Upper lobe of left lung (tissue), 6 donors: ENCODE data around the gene CHST1. TPM values are rescaled to one million over a fixed set of nuclear protein-coding genes. Genes with fewer than 3 reads are reported as not detected.

Experiments
- ATAC-seq, 2 donors: fragments of 200-7000 bp; cut with Tn5 transposase; one replicate each; pipeline ENCODE4 v1.9.1; 2022; ENCODE audit warnings: mild to moderate bottlenecking in 2 of 2, moderate library complexity in 2 of 2; ENCODE audit not compliant: low FRiP score in 2 of 2
- DNase-seq, 2 donors: peaks; one replicate each; pipeline ENCODE4 v3.0.0-alpha.2; 2019 to 2020
- H3K27ac ChIP-seq, 4 donors: fragments of 200-600 bp; sonication (generic); one replicate each; pipeline ENCODE4 v1.5.1; 2016 to 2019
- H3K27me3 ChIP-seq, 4 donors: fragments of 200-600 bp; sonication (generic); one replicate each; pipeline ENCODE4 v1.5.1; 2017 to 2019
- H3K36me3 ChIP-seq, 4 donors: fragments of 200-600 bp; sonication (generic); one replicate each; pipeline ENCODE4 v1.5.1; 2016 to 2019
- H3K4me1 ChIP-seq, 4 donors: fragments of 200-600 bp; sonication (generic); one replicate each; pipeline ENCODE4 v1.5.1; 2018 to 2019
- H3K4me3 ChIP-seq, 4 donors: fragments of 200-600 bp; sonication (generic); one replicate each; pipeline ENCODE4 v1.5.1; 2017 to 2019; ENCODE audit warnings: mild to moderate bottlenecking in 2 of 4, moderate library complexity in 1 of 4
- H3K9me3 ChIP-seq, 4 donors: fragments of 200-600 bp; sonication (generic); one replicate each; pipeline ENCODE4 v1.5.1; 2018 to 2019
- CTCF ChIP-seq, 6 experiments: fragments of 450-650 bp in 4 of 6; fragments of 200-600 bp in 2 of 6; sonication (generic) in 2 of 6; IDR thresholded peaks; one replicate each; pipeline ENCODE4 v1.5.1; 2016 to 2019; ENCODE audit warnings: antibody characterized with exemption in 6 of 6
- EP300 ChIP-seq, 4 donors: sonication (generic); formaldehyde crosslinking; IDR thresholded peaks; one replicate each; pipeline ENCODE4 v1.5.1; 2017; ENCODE audit warnings: antibody characterized with exemption in 4 of 4, control low read depth in 2 of 4
- POLR2A ChIP-seq, 4 donors: fragments of 450-650 bp; IDR thresholded peaks; one replicate each; pipeline ENCODE4 v1.5.1; 2016 to 2017; ENCODE audit warnings: antibody characterized with exemption in 4 of 4, mild to moderate bottlenecking in 2 of 4
- POLR2AphosphoS5 ChIP-seq, 2 donors: sonication (generic); formaldehyde crosslinking; IDR thresholded peaks; one replicate each; pipeline ENCODE4 v1.5.1; 2017; ENCODE audit warnings: antibody characterized with exemption in 2 of 2
- WGBS, 2 donors: methylation state at CpG; one replicate each; pipeline ENCODE4 v1.1.5; 2017 to 2018; 5-methylcytosine and 5-hydroxymethylcytosine counted together
- total RNA-seq, 6 donors: library from RNA; depleted of rRNA in 4 of 6; stranded (reverse); fragments of >200 nt in 4 of 6; gene quantifications; one replicate each; pipeline versions ENCODE4 v1.1.0 to v1.2.1, GENCODE V29; 2016 to 2021
- donor health status: DM: no; HTN: no; CAD: no; lungs with moderate emphysema.
- donor health status: DM: no; HTN: yes; CAD: no; lungs with severe emphysema.

CHST1 gene
- total RNA-seq, 6 donors from 2014 or later, result 1.6 to 7.4 (median 2.6) TPM

GRCh38 chr11:45655347-45655756 is 10.1 kb downstream of the CHST1 start:
- Histone ChIP-seq H3K36me3 (peaks cover 0 to 5% (median 0%) of the 10 kb centered on the region in 4 donors), H3K4me3 (no peak overlapping the region), H3K27ac (no peak overlapping the region), H3K9me3 (no peaks in the 10 kb centered on the region), H3K4me1 (peaks cover 16 to 28% (median 20%) of the 10 kb centered on the region in 4 donors), H3K27me3 (no peaks in the 10 kb centered on the region)
- DNase-seq (peak; percentile 64), ATAC-seq (peak; percentile 64 to 73)
- 14 to 90% methylated on average over 2 to 16 of the region's 16 CpGs for WGBS, 2 donors
- TF ChIP-seq CTCF (IDR thresholded peaks at IDR 0.05) (peak; percentile 83 to 92 (median 86)), EP300 (IDR thresholded peaks at IDR 0.05) (no peak)

GRCh38 chr11:45655012-45655283 is 10.5 kb downstream of the CHST1 start:
- ATAC-seq, result no peak
- Histone ChIP-seq H3K36me3 (peaks cover 0 to 8% (median 0%) of the 10 kb centered on the region in 4 donors), H3K4me3 (no peak overlapping the region), H3K9me3 (no peaks in the 10 kb centered on the region), H3K4me1 (peaks cover 16 to 28% (median 20%) of the 10 kb centered on the region in 4 donors), H3K27ac (no peak overlapping the region), H3K27me3 (no peaks in the 10 kb centered on the region)
- WGBS, 2 donors, result 61 to 72% methylated on average over 2 of the region's 2 CpGs
- TF ChIP-seq EP300 (IDR thresholded peaks at IDR 0.05) (no peak), POLR2A (IDR thresholded peaks at IDR 0.05) (no peak)
- no peak for DNase-seq

GRCh38 chr11:45654231-45655011 is 11.0 kb downstream of the CHST1 start:
- Histone ChIP-seq H3K27ac (no peak overlapping the region), H3K36me3 (peaks cover 0 to 13% (median 0%) of the 10 kb centered on the region in 4 donors), H3K4me3 (no peak overlapping the region), H3K9me3 (no peaks in the 10 kb centered on the region), H3K4me1 (peaks cover 16 to 24% (median 20%) of the 10 kb centered on the region in 4 donors), H3K27me3 (no peaks in the 10 kb centered on the region)
- ATAC-seq, result no peak
- WGBS, 2 donors, result 71 to 75% methylated on average over 7 to 8 of the region's 8 CpGs
- TF ChIP-seq POLR2AphosphoS5 (IDR thresholded peaks at IDR 0.05) (no peak), POLR2A (IDR thresholded peaks at IDR 0.05) (no peak), CTCF (IDR thresholded peaks at IDR 0.05) (no peak), EP300 (IDR thresholded peaks at IDR 0.05) (no peak)
- no peak for DNase-seq

- H3K9me3 ChIP-seq, result no peaks in the 10 kb centered on the region
- peaks cover 0 to 17% (median 0%) of the 10 kb centered on the region in 4 donors for H3K36me3 ChIP-seq
- H3K4me3 ChIP-seq, result no peak overlapping the region
- TF ChIP-seq CTCF (IDR thresholded peaks at IDR 0.05), result no peak
- TF ChIP-seq POLR2A (IDR thresholded peaks at IDR 0.05), result no peak
- no peak for TF ChIP-seq EP300 (IDR thresholded peaks at IDR 0.05)
- no peak for TF ChIP-seq POLR2AphosphoS5 (IDR thresholded peaks at IDR 0.05)
- ATAC-seq, result no peak
- H3K27ac ChIP-seq, result no peak overlapping the region
- WGBS, 2 donors, result 73 to 78% methylated on average over 3 of the region's 3 CpGs
- peaks cover 6 to 15% (median 12%) of the 10 kb centered on the region in 4 donors for H3K4me1 ChIP-seq
- H3K27me3 ChIP-seq, result no peaks in the 10 kb centered on the region
- DNase-seq, result no peak
These were observed 12.1 kb downstream of the CHST1 start for GRCh38 chr11:45653277-45653676.

- Histone ChIP-seq H3K4me3 (no peak overlapping the region), H3K9me3 (no peaks in the 10 kb centered on the region), H3K27ac (no peak overlapping the region), H3K27me3 (no peaks in the 10 kb centered on the region), H3K4me1 (peaks cover 1 to 10% (median 8%) of the 10 kb centered on the region in 4 donors), H3K36me3 (peaks cover 0 to 17% (median 0%) of the 10 kb centered on the region in 4 donors)
- ATAC-seq (no peak), DNase-seq (no peak)
- 83 to 94% methylated on average over 6 of the region's 6 CpGs for WGBS, 2 donors
- no peak for TF ChIP-seq POLR2A (IDR thresholded peaks at IDR 0.05)
- TF ChIP-seq POLR2AphosphoS5 (IDR thresholded peaks at IDR 0.05), result no peak
- TF ChIP-seq EP300 (IDR thresholded peaks at IDR 0.05), result no peak
- TF ChIP-seq CTCF (IDR thresholded peaks at IDR 0.05), result no peak
These were observed 12.6 kb downstream of the CHST1 start for GRCh38 chr11:45652781-45653180.
